H1 (cell line): Measurements from ENCODE around the gene SPATS1. TPM values are rescaled to one million over a fixed set of nuclear protein-coding genes. Genes with fewer than 3 reads are reported as not detected.

Experiments
- BRCA1 ChIP-seq: IDR thresholded peaks from 2 replicates; pipeline ENCODE4 v1.6.1; 2012; ENCODE audit warnings: low read depth, low read length, improper control_type of control experiment
- CBX5 ChIP-seq: fragments of 300-800, 300-1000 bp; sonication (generic); IDR thresholded peaks from 2 replicates; pipeline ENCODE4 v1.7.1; 2016; ENCODE audit warnings: antibody characterized with exemption, low read length, low read depth
- CHD7 ChIP-seq: fragments of 300-600 bp; sonication (generic); IDR thresholded peaks from 2 replicates; pipeline ENCODE4 v1.7.1; 2012; ENCODE audit warnings: low read length, moderate library complexity, mild to moderate bottlenecking, inconsistent platforms; ENCODE audit not compliant: insufficient replicate concordance
- EZH2 ChIP-seq: fragments of 200-600 bp; sonication (generic); IDR thresholded peaks from 2 replicates; pipeline ENCODE4 v1.7.1; 2012; ENCODE audit warnings: low read depth, mild to moderate bottlenecking, moderate library complexity, low read length, inconsistent platforms; ENCODE audit not compliant: severe bottlenecking
- SIN3A ChIP-seq, 2 experiments: IDR thresholded peaks in 1 of 2; conservative IDR thresholded peaks in 1 of 2; 2 replicates each; pipeline ENCODE4 v1.6.1; 2011 to 2012; ENCODE audit warnings: low read length in 2 of 2, improper control_type of control experiment in 1 of 2, low read depth in 1 of 2, mild to moderate bottlenecking in 1 of 2
- polyA plus RNA-seq, 7 experiments: library from polyadenylated mRNA; depleted of rRNA in 3 of 7; stranded (reverse) in 5 of 7; unstranded in 2 of 7; fragments of >200 nt in 5 of 7; fragments of 200-250 nt in 2 of 7; gene quantifications; 1 replicate in 5 of 7; 2 replicates in 1 of 7; 4 replicates in 1 of 7; pipeline versions ENCODE4 v1.2.1 to v1.2.3, GENCODE V29; 2011 to 2013; ENCODE audit warnings: missing spikeins in 2 of 7, mixed read lengths in 2 of 7
- total RNA-seq: library from RNA; stranded (reverse); fragmentation: NEBNext Ultra II Directional; extraction: Animal tissue kit (Norgen Biotek cat#: 25700); gene quantifications from 2 replicates; pipeline ENCODE4 v1.2.1, GENCODE V29; 2021
- TF ChIP-seq, protein P1 (sequence below), 3 experiments: IDR thresholded peaks; 1 replicate in 2 of 3; 2 replicates in 1 of 3; pipeline versions ENCODE4 v1.5.1 to v1.6.1; 2011; ENCODE audit warnings: low read length in 3 of 3, mild to moderate bottlenecking in 3 of 3, inconsistent platforms in 2 of 3, low read depth in 1 of 3, moderate library complexity in 1 of 3; ENCODE audit not compliant: insufficient read depth in 1 of 3; ENCODE audit errors: control extremely low read depth in 1 of 3

Gene SPATS1
- total and polyA plus RNA-seq, 2 of the 8 experiments (the other 6 are each of a cell fraction or from before 2014, with no cell fraction given), result not detected

- TF ChIP-seq CHD7, result no peak
- TF ChIP-seq BRCA1, result no peak
- TF ChIP-seq CBX5, result no peak
- peak in 1 of 2 experiments; percentile 49; a peak in 1 of 4 replicates for TF ChIP-seq SIN3A (conservative IDR thresholded peaks at IDR 0.05 in 1 of 2, IDR thresholded peaks at IDR 0.05 in 1 of 2; ENCODE audit: low read depth in 1 of 2, low read length in 2 of 2)
- TF ChIP-seq, protein P1, sequence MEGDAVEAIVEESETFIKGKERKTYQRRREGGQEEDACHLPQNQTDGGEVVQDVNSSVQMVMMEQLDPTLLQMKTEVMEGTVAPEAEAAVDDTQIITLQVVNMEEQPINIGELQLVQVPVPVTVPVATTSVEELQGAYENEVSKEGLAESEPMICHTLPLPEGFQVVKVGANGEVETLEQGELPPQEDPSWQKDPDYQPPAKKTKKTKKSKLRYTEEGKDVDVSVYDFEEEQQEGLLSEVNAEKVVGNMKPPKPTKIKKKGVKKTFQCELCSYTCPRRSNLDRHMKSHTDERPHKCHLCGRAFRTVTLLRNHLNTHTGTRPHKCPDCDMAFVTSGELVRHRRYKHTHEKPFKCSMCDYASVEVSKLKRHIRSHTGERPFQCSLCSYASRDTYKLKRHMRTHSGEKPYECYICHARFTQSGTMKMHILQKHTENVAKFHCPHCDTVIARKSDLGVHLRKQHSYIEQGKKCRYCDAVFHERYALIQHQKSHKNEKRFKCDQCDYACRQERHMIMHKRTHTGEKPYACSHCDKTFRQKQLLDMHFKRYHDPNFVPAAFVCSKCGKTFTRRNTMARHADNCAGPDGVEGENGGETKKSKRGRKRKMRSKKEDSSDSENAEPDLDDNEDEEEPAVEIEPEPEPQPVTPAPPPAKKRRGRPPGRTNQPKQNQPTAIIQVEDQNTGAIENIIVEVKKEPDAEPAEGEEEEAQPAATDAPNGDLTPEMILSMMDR (IDR thresholded peaks at IDR 0.05; ENCODE audit: control extremely low read depth in 1 of 3, insufficient read depth in 1 of 3, low read depth in 1 of 3, low read length in 3 of 3), result peak; percentile 73 to 87 (median 85)
- no peak for TF ChIP-seq EZH2
Observed at GRCh38 chr6:44338228-44339122, 4.0 kb upstream of the SPATS1 start (continued).
